KOPT-K1 (cell line): Measurements from ENCODE around the gene TIRAP.
"Not testable (repeated sequence)": the region's sequence is repeated elsewhere in the genome, so short reads cannot be mapped to it uniquely, and the experiment has no call there.

Source experiments
- H3K27ac ChIP-seq: fragments of 200-600 bp; sonication (generic); 2 replicates; pipeline ENCODE4 v1.5.1; 2016; ENCODE audit warnings: antibody characterized with exemption, mild to moderate bottlenecking, low read depth, low read length; ENCODE audit not compliant: poor library complexity, severe bottlenecking
- H3K36me3 ChIP-seq: fragments of 200-600 bp; sonication (generic); 2 replicates; pipeline ENCODE4 v1.5.1; 2017; ENCODE audit warnings: antibody characterized with exemption, mild to moderate bottlenecking, low read length, moderate library complexity; ENCODE audit not compliant: insufficient read depth
- H3K9me3 ChIP-seq: fragments of 200-600 bp; sonication (generic); 2 replicates; pipeline ENCODE4 v1.5.1; 2017; ENCODE audit warnings: antibody characterized with exemption, low read length, mild to moderate bottlenecking; ENCODE audit not compliant: insufficient read depth, poor library complexity, severe bottlenecking

Gene TIRAP

DNA sequence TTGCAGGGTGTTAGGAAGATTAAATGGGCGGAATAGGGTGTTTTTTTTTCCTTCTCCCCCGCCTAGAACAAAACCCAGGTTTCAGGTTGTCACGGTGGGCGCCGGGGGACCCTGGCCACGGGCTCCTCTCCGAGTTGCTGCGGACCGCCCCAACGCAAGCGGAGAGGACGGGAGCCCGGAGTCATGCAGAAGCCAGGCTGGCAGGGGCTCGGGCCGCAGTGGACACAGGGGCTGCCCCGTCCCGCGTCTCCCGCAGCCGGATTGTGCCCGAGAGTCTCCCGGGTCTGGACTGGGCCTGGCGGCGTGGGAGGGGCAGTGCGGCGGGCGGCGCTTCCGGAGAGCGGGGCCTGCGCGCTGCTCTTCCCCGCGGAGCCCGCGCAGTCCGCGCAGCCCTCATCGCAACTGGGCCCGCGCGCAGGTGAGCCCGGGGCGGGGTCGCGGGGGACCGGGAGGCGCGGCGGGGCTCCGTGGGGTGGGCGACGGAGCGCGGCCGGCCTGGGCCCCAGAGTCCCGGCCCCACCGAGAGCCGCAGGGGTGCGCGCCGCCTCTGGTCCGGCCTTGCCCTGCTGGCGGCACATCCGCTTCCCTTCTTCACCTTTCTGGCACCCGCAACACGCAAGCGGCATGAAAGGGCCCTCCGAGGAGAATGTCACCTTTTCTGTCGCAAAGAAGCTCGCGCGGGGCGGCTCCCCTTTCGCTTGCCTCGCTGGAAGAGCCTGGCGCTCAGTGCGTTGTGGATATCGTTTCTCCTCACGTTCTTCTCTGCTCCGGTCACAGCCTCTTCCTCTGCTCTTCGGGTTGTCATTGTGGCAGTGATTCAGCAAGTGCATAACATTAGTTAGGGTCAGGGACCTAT, at the start of gene TIRAP:
Gene TIRAP (plus strand): TSS at position 358 of the 856 bp plus-strand sequence. CDS start 7,802 bp downstream, outside the sequence.
- Histone ChIP-seq H3K27ac (no peak within 1 kb of the TSS), H3K9me3 (no peaks in the 10 kb centered on the region), H3K36me3 (peaks cover 15% of the 10 kb centered on the region; the same call in 1 of the 2 replicates)

DNA sequence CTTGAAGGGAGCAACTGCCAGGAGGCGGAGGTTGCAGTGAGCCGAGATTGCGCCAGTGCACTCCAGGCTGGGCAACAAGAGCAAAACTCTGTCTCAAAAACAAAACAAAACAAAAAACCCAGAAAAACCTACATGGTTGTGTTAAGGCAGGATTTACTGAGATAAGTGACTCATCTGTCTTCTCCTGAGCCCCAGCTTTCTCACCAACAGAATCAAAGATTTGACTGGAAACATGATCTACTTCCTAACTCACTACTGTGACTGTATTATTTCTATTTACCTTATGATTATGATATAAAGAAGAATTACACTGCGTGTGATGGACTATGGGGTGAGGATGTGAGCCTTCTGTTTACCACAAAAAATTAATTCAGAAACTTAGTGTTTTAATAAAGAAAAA, 49.5 kb upstream of the TIRAP start:
- no peaks in the 10 kb centered on the region for H3K9me3 ChIP-seq
- H3K27ac ChIP-seq = no peak overlapping the region
- H3K36me3 ChIP-seq = peaks cover 22% of the 10 kb centered on the region

GRCh38 chr11:126246636-126247035, 36.3 kb upstream of the TIRAP start:
- H3K27ac ChIP-seq = no peak overlapping the region
- no peaks in the 10 kb centered on the region for H3K9me3 ChIP-seq
- peaks cover 72% of the 10 kb centered on the region for H3K36me3 ChIP-seq

GRCh38 chr11:126253265-126253664, 29.6 kb upstream of the TIRAP start:
- Histone ChIP-seq H3K27ac (no peak overlapping the region), H3K36me3 (peaks cover 86% of the 10 kb centered on the region), H3K9me3 (no peaks in the 10 kb centered on the region)

DNA sequence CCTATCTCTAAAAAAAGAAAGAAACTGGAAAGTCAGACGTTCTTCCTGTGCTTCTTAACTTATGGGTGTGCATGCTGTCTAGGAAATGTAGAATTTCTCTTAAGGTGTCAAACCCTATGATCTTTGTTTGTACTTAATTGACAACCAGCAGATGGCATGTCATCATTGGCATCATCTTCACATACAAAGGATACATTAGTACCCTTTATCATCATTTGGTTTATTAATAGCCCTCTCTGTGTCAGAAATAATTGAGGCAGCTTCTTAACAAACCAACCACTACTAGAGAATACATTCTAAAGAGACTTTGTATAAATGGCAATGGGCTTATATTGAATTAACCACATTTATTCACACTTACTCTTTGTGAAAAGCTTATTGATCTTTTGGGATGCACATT, 28.1 kb upstream of the TIRAP start:
- Histone ChIP-seq H3K9me3 (no peaks in the 10 kb centered on the region), H3K36me3 (peaks cover 87% of the 10 kb centered on the region), H3K27ac (no peak overlapping the region)

DNA sequence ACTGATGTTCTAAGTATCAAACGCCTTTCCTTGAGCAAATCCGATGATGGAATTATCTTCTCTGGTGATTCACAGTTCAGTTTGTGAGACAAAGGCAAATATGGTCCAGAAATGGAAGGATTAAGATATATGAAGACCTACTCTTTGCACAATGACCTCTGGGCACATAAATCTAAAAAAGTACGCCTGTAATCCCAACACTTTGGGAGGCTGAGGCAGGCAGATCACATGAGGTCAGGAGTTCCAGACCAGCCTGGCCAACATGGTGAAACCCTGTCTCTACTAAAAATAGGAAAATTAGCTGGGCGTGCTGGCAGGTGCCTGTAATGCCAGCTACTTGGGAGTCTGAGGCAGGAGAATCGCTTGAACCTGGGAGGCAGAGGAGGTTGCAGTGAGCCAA, 27.4 kb upstream of the TIRAP start:
- H3K27ac ChIP-seq, H3K9me3 ChIP-seq: not testable (repeated sequence)
- H3K36me3 ChIP-seq = peaks cover 89% of the 10 kb centered on the region

DNA sequence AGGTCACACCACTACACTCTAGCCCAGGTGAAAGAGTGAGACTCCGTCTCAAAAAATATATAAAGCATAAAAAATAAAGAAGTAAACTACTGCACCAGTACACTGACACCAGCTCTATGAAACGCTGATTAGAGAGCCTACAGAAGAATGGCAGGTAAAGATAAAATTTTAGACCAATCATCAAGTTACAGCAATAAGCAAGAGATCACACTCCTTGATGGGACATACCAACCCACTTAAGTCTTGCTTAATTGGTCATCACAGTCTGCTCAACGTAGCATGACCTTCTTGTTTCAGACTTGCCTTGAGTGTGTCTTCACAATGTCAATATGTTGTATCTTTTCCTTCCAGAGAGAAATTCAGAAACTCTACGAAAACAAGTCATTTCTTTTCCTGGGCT, 26.7 kb upstream of the TIRAP start:
- Histone ChIP-seq H3K9me3 (no peaks in the 10 kb centered on the region), H3K36me3 (peaks cover 89% of the 10 kb centered on the region), H3K27ac (no peak overlapping the region)

DNA sequence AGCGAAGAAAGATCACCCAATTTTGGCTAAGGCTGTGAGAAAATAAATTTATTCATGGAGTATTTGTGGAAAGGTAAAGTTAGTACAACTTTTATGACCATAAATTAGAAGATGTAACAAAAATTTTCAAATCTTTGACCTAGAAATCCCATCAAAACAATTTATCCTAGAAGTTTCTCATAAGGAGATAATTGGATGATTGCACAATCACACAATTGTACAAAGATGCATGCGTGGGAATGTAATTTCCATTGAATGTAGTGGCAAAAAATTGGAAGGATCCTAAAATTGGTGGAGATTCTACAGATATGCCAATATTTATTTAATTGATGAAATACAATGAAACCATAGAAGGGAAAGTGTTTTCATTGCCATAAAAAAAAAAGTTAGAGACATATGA, 25.7 kb upstream of the TIRAP start:
- Histone ChIP-seq H3K36me3 (peaks cover 89% of the 10 kb centered on the region), H3K9me3 (no peaks in the 10 kb centered on the region), H3K27ac (no peak overlapping the region)

- Histone ChIP-seq H3K9me3 (no peaks in the 10 kb centered on the region), H3K36me3 (peaks cover 89% of the 10 kb centered on the region)
Observed at GRCh38 chr11:126257764-126258163, 25.1 kb upstream of the TIRAP start.

GRCh38 chr11:126262216-126262615, 20.7 kb upstream of the TIRAP start:
- H3K9me3 ChIP-seq = no peaks in the 10 kb centered on the region
- peaks cover 92% of the 10 kb centered on the region for H3K36me3 ChIP-seq
- H3K27ac ChIP-seq = no peak overlapping the region

More at GRCh38 chr11:126257764-126258163, 25.1 kb upstream of the TIRAP start:
- H3K27ac ChIP-seq = no peak overlapping the region

- peaks cover 86% of the 10 kb centered on the region for H3K36me3 ChIP-seq
- H3K9me3 ChIP-seq = no peaks in the 10 kb centered on the region
- H3K27ac ChIP-seq = no peak overlapping the region
Observed at GRCh38 chr11:126263489-126263888, 19.4 kb upstream of the TIRAP start.

DNA sequence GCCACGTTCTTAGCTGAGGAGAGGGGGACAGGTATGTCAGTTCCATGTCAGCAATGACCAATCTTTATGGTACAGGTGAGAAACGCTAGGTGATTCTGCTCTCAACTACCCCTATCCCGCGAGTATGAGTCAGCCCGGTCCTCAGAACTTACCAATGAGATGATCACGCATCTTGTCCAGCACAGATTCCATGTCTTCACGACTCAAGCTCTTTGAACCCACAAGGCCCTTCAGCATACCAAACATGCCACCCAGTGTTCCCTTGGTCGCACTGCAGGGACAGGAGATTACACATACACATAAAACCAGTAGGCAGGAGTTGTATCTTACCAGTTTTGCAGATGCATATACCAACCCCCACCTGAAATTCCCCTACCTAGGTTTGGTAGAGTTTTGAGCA, 17.1 kb upstream of the TIRAP start:
- peaks cover 71% of the 10 kb centered on the region for H3K36me3 ChIP-seq
- H3K27ac ChIP-seq = no peak overlapping the region
- no peaks in the 10 kb centered on the region for H3K9me3 ChIP-seq

DNA sequence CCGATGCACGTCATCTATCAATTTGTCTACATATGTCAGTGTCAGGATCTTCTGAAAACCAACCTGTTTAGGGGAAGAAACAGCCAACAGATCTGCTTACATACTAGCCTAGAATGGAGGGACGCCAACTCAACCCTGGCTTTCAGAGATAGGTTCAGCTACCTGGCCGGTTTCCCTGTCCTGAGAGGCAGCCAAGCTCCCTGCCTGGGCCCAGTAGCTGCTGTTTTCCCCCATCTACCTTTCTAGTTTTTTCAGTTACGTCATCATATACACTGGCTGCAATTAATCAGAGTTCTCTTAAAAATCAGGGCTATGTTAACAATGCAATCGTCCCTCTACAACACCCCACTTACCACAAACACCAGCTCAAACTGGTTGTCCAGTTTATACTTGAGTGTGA, 15.2 kb upstream of the TIRAP start:
- Histone ChIP-seq H3K9me3 (no peaks in the 10 kb centered on the region), H3K27ac (peak overlapping the region; percentile 82), H3K36me3 (peaks cover 67% of the 10 kb centered on the region)

DNA sequence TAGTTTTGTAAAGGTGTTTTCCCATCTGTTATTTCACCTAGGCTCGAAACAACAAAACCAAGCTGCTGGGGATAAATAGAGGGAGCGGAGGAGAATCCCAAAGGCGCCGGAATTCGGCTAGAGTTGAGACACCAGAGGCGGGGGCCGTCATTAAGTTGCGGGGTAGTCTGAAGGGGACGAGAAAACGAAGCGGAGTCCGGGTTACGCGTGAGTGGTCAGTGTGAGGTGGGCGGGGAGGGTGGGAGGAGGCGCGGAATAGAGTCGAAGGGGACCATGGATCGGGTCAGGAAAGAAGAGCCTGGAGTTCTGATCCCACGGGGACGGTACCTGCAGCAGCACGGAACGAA, 14.6 kb upstream of the TIRAP start:
- no peaks in the 10 kb centered on the region for H3K9me3 ChIP-seq
- H3K27ac ChIP-seq = peak overlapping the region; percentile 82
- H3K36me3 ChIP-seq = peaks cover 67% of the 10 kb centered on the region

- peaks cover 67% of the 10 kb centered on the region for H3K36me3 ChIP-seq
- no peaks in the 10 kb centered on the region for H3K9me3 ChIP-seq
- H3K27ac ChIP-seq = peak within 1 kb of the TSS; percentile 82
Observed at GRCh38 chr11:126268708-126269579, 13.9 kb upstream of the TIRAP start, which contains the start of the genes FOXRED1 and SRPRA. Gene FOXRED1, plus strand, starts transcription at chr11:126269154. Its CDS starts 53 bp downstream, at chr11:126269207. Gene SRPRA, minus strand, starts transcription at chr11:126268895. Its CDS starts 91 bp downstream, at chr11:126268804.
